Right ventricle myocardium inferior (tissue), 1 donor: ENCODE measurements around the gene TKTL1. TPM values are rescaled to one million over a fixed set of nuclear protein-coding genes. Genes with fewer than 3 reads are reported as not detected.

Experiments used
- ATAC-seq: fragments of 200-7000 bp; cut with Tn5 transposase; one replicate; pipeline ENCODE4 v1.9.1; 2020; ENCODE audit warnings: mild to moderate bottlenecking, moderate library complexity
- DNase-seq: peaks from one replicate; pipeline ENCODE4 v3.0.0; 2021; ENCODE audit errors: missing footprints
- intact Hi-C: fragments of 100-400 bp; cut with DNase I; formaldehyde crosslinking; loops from one replicate; pipeline ENCODE4 v1.11.0; 2022
- total RNA-seq: library from RNA; stranded (reverse); fragmentation: NEBNext Ultra II Directional; extraction: Animal tissue kit (Norgen Biotek cat#: 25700); gene quantifications from one replicate; pipeline ENCODE4 v1.2.1, GENCODE V29; 2021
- donor health status: DM: no; HTN: yes; CAD: no; lungs with severe emphysema.

Gene TKTL1
- total RNA-seq, 1 donor from 2014 or later = 13.0 TPM

DNA sequence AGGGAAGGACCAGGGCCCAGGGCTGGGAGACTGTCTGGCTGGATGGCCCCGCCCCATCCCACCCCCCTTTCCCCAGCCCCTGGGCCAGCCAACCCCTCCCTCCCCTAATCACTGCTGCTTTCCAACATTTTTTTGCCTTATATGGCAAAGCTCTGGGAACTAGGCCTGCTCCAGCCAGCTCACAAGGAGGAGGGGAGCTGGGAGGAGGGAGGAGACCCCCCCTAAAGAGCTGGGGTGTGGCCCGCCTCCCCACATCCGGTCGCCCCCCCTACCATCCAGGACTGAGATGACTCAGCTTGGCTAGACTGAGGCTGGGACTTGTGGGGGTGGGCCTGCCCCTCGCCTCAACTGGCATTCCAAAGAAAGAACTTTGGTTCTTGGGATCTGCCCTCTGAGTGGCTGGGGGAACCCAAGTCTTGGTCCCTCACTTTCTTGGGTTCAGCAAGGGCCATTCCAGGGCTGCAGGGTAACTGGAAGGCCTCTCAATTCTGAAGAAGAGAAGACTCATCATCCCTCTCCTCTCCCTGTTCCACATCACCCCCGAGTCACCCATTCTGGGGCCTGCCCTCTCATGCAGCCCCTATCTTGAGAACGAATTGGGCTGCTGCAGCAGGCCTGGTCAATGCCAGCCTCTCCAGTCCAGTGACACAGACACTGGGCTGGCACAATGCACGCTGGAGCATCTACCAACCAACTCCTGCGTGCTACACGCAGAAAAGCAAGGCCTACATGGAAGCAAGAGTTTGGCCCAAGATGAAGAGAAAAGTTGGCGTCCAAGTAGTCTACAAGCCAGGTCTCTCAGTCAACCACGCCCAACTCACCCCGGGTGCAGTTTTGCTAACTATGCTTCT lies 74.1 kb downstream of the TKTL1 start:
- intact Hi-C loops = loop anchor here (10.0 kb wide), 1 partner anchor 395 kb away; the partner anchor contains the start of genes HCFC1 and TMEM187
- ATAC-seq = peak; percentile 62
- DNase-seq = peak; percentile 84

- peak; percentile 63 for DNase-seq
- intact Hi-C loops = loop anchor here (10.0 kb wide), 1 partner anchor 396 kb away; the partner anchor contains the start of genes HCFC1 and TMEM187
- ATAC-seq = no peak
Measured at GRCh38 chrX:154370300-154371016, 74.9 kb downstream of the TKTL1 start.

GRCh38 chrX:154371017-154371788 lies 75.6 kb downstream of the TKTL1 start:
- intact Hi-C loops = loop anchor here (10.0 kb wide), 1 partner anchor 396 kb away; the partner anchor contains the start of genes HCFC1 and TMEM187
- DNase-seq (peak; percentile 97), ATAC-seq (peak; percentile 73)

DNA sequence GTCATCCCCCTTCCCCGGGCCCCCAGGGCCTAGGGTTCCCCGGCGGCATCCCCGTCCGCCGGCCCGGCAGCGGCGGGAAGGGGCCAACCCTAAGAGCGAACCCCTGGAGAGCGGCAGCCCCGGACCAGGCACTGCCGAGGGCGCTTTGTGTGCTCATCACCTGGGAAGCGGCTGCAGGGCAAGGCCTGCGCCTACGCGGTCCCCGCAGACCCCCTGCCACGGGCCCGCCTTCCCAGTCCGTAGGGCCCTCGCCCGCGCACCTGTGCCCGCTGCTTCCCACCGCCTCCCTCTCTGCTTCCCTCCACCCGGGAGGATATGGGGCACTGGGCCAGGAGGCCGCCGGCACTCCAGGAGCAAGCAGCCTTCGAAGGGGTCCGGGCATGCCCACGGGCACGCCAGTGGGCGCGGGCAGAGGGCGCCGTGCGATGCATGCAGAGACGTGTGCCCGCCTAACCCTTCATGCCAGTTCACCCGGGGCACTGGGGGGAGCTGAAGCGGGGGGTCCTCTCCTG lies 76.2 kb downstream of the TKTL1 start:
- intact Hi-C loops = loop anchor here (10.0 kb wide), 1 partner anchor 397 kb away; the partner anchor contains the start of genes HCFC1 and TMEM187
- DNase-seq (peak; percentile 60), ATAC-seq (no peak)

DNA sequence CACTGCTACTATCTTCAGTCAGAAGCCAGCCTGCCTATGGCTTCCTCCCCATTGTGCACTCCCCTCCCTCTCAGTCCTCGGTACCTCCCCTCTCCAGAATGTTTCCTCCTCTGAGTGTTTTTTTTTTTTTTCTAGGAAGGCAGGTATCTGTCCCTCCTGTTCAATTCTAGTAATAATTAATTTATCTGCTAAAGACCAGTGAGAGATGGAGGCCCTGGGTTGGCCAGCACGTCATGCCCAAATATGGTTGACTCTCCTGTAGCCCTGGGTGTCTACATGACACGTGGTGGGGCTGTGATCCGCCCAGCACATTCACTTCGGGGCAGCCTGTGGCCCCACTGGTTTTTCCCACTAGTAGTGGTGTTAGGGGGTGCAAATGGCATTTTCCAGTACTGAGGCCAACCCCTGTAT lies 77.0 kb downstream of the TKTL1 start:
- ATAC-seq = no peak
- intact Hi-C loops = loop anchor here (10.0 kb wide), 1 partner anchor 398 kb away; the partner anchor contains the start of genes HCFC1 and TMEM187
- DNase-seq = no peak

DNA sequence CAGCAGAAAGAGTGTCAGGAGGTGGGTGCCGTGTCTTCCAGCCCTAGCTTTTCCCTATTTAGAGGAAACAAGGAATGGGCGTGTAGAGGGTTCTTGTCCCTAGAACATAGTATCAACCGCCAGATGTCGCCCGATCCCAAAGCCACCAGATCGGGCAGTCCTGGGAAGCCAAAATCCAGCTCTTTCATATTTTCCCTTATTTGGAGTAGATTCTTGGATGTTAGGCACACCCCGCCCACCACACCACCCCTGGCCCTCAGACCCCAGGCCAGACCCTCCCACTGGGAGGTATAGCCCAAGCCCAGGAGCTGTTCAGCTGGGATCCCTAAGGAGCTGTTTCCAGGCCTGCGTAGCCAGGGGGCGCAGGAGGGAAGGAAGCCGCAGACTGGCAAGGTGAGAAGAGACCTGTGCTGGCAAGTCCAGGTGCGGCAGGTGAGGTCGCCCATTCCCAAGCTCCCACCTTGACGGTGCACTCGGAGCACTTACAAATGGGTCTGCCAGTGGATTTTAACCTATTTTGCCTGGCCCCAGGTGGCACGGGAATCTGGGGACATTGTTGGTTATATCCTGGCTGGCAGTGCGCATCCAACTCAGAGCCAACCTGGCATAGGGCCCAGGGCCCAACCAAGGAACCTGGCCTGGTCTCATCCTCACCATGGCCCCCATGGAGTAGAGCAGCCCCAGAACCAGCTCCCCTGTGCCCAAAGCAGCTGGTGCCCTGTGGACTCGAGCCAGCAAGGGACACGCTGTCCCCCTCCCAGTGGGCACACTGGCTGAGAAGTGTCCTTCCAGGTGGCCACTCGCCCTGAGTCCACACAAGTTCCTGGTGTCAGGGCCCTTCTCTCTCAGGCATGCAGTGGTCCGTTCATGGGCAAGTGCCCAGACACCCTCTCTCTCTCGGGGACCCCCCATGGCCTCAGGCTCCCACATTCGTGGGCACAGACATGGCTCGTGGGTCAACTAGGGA lies 78.0 kb downstream of the TKTL1 start:
- intact Hi-C loops = loop anchor here (10.0 kb wide), 1 partner anchor 399 kb away; the partner anchor contains the start of genes HCFC1 and TMEM187
- DNase-seq (peak; percentile 76), ATAC-seq (no peak)

GRCh38 chrX:154374313-154375155 lies 78.9 kb downstream of the TKTL1 start, which contains the start of gene FLNA:
Gene FLNA (minus strand): TSS chrX:154374634. CDS start chrX:154371245, 3,389 bp downstream.
- DNase-seq (peak; percentile 66), ATAC-seq (no peak)
- intact Hi-C loops = loop anchor here (10.0 kb wide), 1 partner anchor 400 kb away; the partner anchor contains the start of genes HCFC1 and TMEM187

GRCh38 chrX:154375156-154375504 lies 79.5 kb downstream of the TKTL1 start:
- ATAC-seq = no peak
- no peak for DNase-seq
- intact Hi-C loops = loop anchor here (10.0 kb wide), 1 partner anchor 400 kb away; the partner anchor contains the start of genes HCFC1 and TMEM187

- ATAC-seq (no peak), DNase-seq (no peak)
- intact Hi-C loops = loop anchor here (10.0 kb wide), 1 partner anchor 402 kb away; the partner anchor contains the start of genes HCFC1 and TMEM187
Measured at GRCh38 chrX:154376774-154377173, 81.2 kb downstream of the TKTL1 start.

DNA sequence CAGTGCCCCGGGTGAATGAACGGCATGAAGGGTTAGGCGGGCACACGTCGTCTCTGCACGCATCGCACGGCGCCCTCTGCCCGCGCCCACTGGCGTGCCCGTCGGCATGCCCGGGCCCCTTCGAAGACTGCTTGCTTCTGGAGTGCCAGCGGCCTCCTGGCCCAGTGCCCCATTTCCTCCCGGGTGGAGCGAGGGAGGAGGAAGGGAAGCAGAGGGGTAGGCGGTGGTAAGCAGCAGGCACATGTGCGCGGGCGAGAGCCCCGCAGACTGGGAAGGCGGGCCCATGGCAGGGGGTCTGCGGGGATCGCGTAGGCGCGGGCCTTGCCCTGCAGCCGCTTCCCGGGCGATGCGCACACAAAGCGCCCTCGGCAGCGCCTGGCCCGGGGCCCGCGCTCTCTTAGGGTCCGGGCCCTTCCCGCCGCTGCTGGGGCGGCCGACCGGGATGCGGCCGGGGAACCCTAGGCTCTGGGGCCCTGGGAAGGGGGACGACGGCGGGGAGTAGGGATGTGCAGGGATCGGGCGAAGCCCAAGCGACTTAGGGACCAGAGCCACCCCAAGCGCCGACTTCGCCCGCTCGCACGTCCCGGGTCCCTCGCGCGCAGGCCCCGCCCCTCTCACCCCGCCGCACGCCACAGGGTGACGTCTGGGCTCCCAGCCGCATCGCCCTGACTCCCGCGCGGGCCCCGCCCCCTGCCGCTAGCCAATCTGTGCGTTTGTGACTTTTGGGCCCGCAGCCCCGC lies 82.6 kb downstream of the TKTL1 start:
- DNase-seq (peak; percentile 81), ATAC-seq (peak; percentile 6)
- intact Hi-C loops = loop anchor here (10.0 kb wide), 1 partner anchor 403 kb away; the partner anchor contains the start of genes HCFC1 and TMEM187

- peak; percentile 98 for DNase-seq
- peak; percentile 94 for ATAC-seq
- intact Hi-C loops = loop anchor here (10.0 kb wide), 1 partner anchor 404 kb away; the partner anchor contains the start of genes HCFC1 and TMEM187
Measured at GRCh38 chrX:154378799-154379568, 83.4 kb downstream of the TKTL1 start, which contains the start of gene EMD. Gene EMD (plus strand): TSS chrX:154379295. CDS start chrX:154379485, 190 bp downstream.

DNA sequence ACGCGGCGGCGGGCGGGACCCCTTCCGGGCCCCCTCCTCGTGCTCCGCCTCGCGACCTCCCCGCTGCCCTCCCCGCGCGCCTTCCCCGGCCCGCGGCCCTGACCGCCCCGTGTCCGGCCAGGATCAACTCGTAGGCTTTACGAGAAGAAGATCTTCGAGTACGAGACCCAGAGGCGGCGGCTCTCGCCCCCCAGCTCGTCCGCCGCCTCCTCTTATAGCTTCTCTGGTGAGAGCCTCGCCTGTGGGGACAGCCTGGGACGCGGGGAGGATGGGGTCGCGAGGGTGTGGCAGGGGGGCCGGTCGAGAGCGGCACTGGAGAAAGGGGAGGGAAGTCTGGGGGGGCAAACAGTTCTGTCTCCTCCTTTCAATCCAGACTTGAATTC lies 84.0 kb downstream of the TKTL1 start:
- ATAC-seq (no peak), DNase-seq (peak; percentile 66)
- intact Hi-C loops = loop anchor here (10.0 kb wide), 1 partner anchor 405 kb away; the partner anchor contains the start of genes HCFC1 and TMEM187
